GM21825 (cell line): ENCODE measurements around the gene CCDC192.
A peak's percentile ranks its signal among the peaks of the same experiment; 100 is the strongest.
"Not testable (repeated sequence)": the region's sequence is repeated elsewhere in the genome, so short reads cannot be mapped to it uniquely, and the experiment has no call there.

Experiments
- ATAC-seq: cut with Tn5 transposase; IDR thresholded peaks from one replicate; pipeline ENCODE4 v1.9.1; 2021; ENCODE audit warnings: mild to moderate bottlenecking, moderate library complexity; ENCODE audit not compliant: unreplicated experiment

Gene CCDC192

GRCh38 chr5:127758766-127759283 is 55.6 kb downstream of the CCDC192 start:
- no peak for ATAC-seq

- no peak for ATAC-seq
Measured at GRCh38 chr5:127761869-127762268, 58.7 kb downstream of the CCDC192 start.

- no peak for ATAC-seq
Measured at GRCh38 chr5:127762412-127762811, 59.2 kb downstream of the CCDC192 start.

- no peak for ATAC-seq
Measured at GRCh38 chr5:127766676-127767335, 63.6 kb downstream of the CCDC192 start.

- no peak for ATAC-seq
Measured at GRCh38 chr5:127769386-127769785, 66.2 kb downstream of the CCDC192 start.

GRCh38 chr5:127770272-127770671 is 67.1 kb downstream of the CCDC192 start:
- no peak for ATAC-seq

- ATAC-seq: no peak
Measured at GRCh38 chr5:127772531-127772930, 69.3 kb downstream of the CCDC192 start.

- ATAC-seq: no peak
Measured at GRCh38 chr5:127774221-127774620, 71.0 kb downstream of the CCDC192 start.

GRCh38 chr5:127776477-127776876 is 73.3 kb downstream of the CCDC192 start:
- no peak for ATAC-seq

GRCh38 chr5:127777957-127778356 is 74.8 kb downstream of the CCDC192 start:
- no peak for ATAC-seq

GRCh38 chr5:127782450-127782849 is 79.3 kb downstream of the CCDC192 start:
- not testable (repeated sequence) for ATAC-seq

- peak; percentile 84 for ATAC-seq
Measured at GRCh38 chr5:127785098-127785927, 82.1 kb downstream of the CCDC192 start.

GRCh38 chr5:127791439-127791838 is 88.2 kb downstream of the CCDC192 start:
- no peak for ATAC-seq

- ATAC-seq: not testable (repeated sequence)
Measured at GRCh38 chr5:127791908-127792307, 88.7 kb downstream of the CCDC192 start.

- no peak for ATAC-seq
Measured at GRCh38 chr5:127793052-127793451, 89.9 kb downstream of the CCDC192 start.

- ATAC-seq: no peak
Measured at GRCh38 chr5:127793879-127794278, 90.7 kb downstream of the CCDC192 start.

- ATAC-seq: no peak
Measured at GRCh38 chr5:127796211-127796610, 93.0 kb downstream of the CCDC192 start.

- ATAC-seq: no peak
Measured at GRCh38 chr5:127799293-127799905, 96.2 kb downstream of the CCDC192 start.

GRCh38 chr5:127801751-127802476 is 98.7 kb downstream of the CCDC192 start:
- no peak for ATAC-seq

GRCh38 chr5:127802477-127802865 is 99.3 kb downstream of the CCDC192 start:
- ATAC-seq: no peak

- ATAC-seq: no peak
Measured at GRCh38 chr5:127804886-127805426, 101.8 kb downstream of the CCDC192 start.
